Astrocyte (in vitro differentiated cells and primary cell): ENCODE measurements around the gene OBSL1. TPM values are rescaled to one million over a fixed set of nuclear protein-coding genes. Genes with fewer than 3 reads are reported as not detected.
A peak's percentile ranks its signal among the peaks of the same experiment; 100 is the strongest.

ENCODE experiments used
- DNase-seq: peaks from one replicate; pipeline ENCODE4 v3.0.0-alpha.2; 2010; ENCODE audit warnings: low read depth
- FAIRE-seq: peaks from 2 replicates; lab custom pipeline; 2011; peaks lifted over from hg19 to GRCh38; lab: Jason Lieb, UNC
- H2AFZ ChIP-seq: 2 replicates; pipeline ENCODE4 v1.6.0; 2012; ENCODE audit warnings: low read depth, low read length, inconsistent platforms
- H3K27ac ChIP-seq: 2 replicates; pipeline ENCODE4 v1.5.1; 2011; ENCODE audit warnings: low read depth, low read length, inconsistent platforms
- H3K27me3 ChIP-seq: 2 replicates; pipeline ENCODE4 v1.6.0; 2011; ENCODE audit warnings: low read length, inconsistent platforms; ENCODE audit not compliant: insufficient read depth
- H3K36me3 ChIP-seq: 2 replicates; pipeline ENCODE4 v1.5.1; 2011; ENCODE audit warnings: low read length, inconsistent platforms; ENCODE audit not compliant: insufficient read depth
- H3K4me1 ChIP-seq: 2 replicates; pipeline ENCODE4 v1.5.1; 2011; ENCODE audit warnings: low read length, inconsistent platforms; ENCODE audit not compliant: insufficient read depth
- H3K4me2 ChIP-seq: 2 replicates; pipeline ENCODE4 v1.6.0; 2012; ENCODE audit warnings: low read length, inconsistent platforms
- H3K4me3 ChIP-seq: 2 replicates; pipeline ENCODE4 v1.5.1; 2011; ENCODE audit warnings: low read depth, mild to moderate bottlenecking, low read length, inconsistent platforms; ENCODE audit not compliant: insufficient read depth
- H3K79me2 ChIP-seq: 2 replicates; pipeline ENCODE4 v1.6.0; 2012; ENCODE audit warnings: mild to moderate bottlenecking, low read length, inconsistent platforms; ENCODE audit not compliant: insufficient read depth
- H3K9ac ChIP-seq: 2 replicates; pipeline ENCODE4 v1.6.0; 2012; ENCODE audit warnings: mild to moderate bottlenecking, low read length, inconsistent platforms
- H3K9me3 ChIP-seq: 2 replicates; pipeline ENCODE4 v1.5.1; 2012; ENCODE audit warnings: low read depth, mild to moderate bottlenecking, low read length, inconsistent platforms; ENCODE audit not compliant: insufficient read depth
- H4K20me1 ChIP-seq: 2 replicates; pipeline ENCODE4 v1.6.0; 2012; ENCODE audit warnings: low read length, inconsistent platforms; ENCODE audit not compliant: insufficient read depth
- H3K27ac Mint-ChIP-seq: one replicate; pipeline ENCODE4 v1.8.0; 2021; ENCODE audit warnings: mild to moderate bottlenecking, mixed read lengths; ENCODE audit not compliant: unreplicated experiment
- H3K27me3 Mint-ChIP-seq: one replicate; pipeline ENCODE4 v1.8.0; 2021; ENCODE audit warnings: low read depth, mixed read lengths; ENCODE audit not compliant: unreplicated experiment
- H3K36me3 Mint-ChIP-seq: one replicate; pipeline ENCODE4 v1.8.0; 2021; ENCODE audit warnings: low read depth, mixed read lengths; ENCODE audit not compliant: unreplicated experiment
- H3K4me1 Mint-ChIP-seq: one replicate; pipeline ENCODE4 v1.8.0; 2021; ENCODE audit warnings: low read depth, mixed read lengths; ENCODE audit not compliant: unreplicated experiment
- H3K4me3 Mint-ChIP-seq: one replicate; pipeline ENCODE4 v1.8.0; 2021; ENCODE audit warnings: mild to moderate bottlenecking, moderate library complexity, mixed read lengths; ENCODE audit not compliant: unreplicated experiment
- H3K9me3 Mint-ChIP-seq: one replicate; pipeline ENCODE4 v1.8.0; 2021; ENCODE audit warnings: mild to moderate bottlenecking, mixed read lengths; ENCODE audit not compliant: unreplicated experiment
- CTCF ChIP-seq: IDR thresholded peaks from 2 replicates; pipeline ENCODE4 v1.5.1; 2011; ENCODE audit warnings: low read depth, mild to moderate bottlenecking, inconsistent platforms, low read length, moderate library complexity; ENCODE audit not compliant: insufficient read depth
- EZH2 ChIP-seq: IDR thresholded peaks from 2 replicates; pipeline ENCODE4 v1.6.1; 2012; ENCODE audit warnings: mild to moderate bottlenecking, low read length, inconsistent platforms; ENCODE audit not compliant: insufficient read depth
- total RNA-seq: library from RNA; stranded (reverse); gene quantifications from 2 replicates; pipeline ENCODE4 v1.2.1, GENCODE V29; 2021

The OBSL1 gene
- total RNA-seq, 1 donor from 2014 or later, result 77.5 TPM

- H3K27ac ChIP-seq, result no peak overlapping the region
- Mint-ChIP-seq H3K4me3 (no peak overlapping the region), H3K9me3 (no peaks in the 10 kb centered on the region), H3K36me3 (peaks cover 26% of the 10 kb centered on the region), H3K27me3 (no peaks in the 10 kb centered on the region), H3K27ac (no peak overlapping the region), H3K4me1 (peaks cover 10% of the 10 kb centered on the region)
- H3K4me1 ChIP-seq, result no peaks in the 10 kb centered on the region
- no peak overlapping the region for H2AFZ ChIP-seq
- DNase-seq, result no peak
- FAIRE-seq, result no peak
- no peak overlapping the region for H3K4me3 ChIP-seq
- no peaks in the 10 kb centered on the region for H3K79me2 ChIP-seq
- H3K27me3 ChIP-seq, result no peaks in the 10 kb centered on the region
- H3K4me2 ChIP-seq, result no peak overlapping the region
- H3K9me3 ChIP-seq, result no peaks in the 10 kb centered on the region
- H4K20me1 ChIP-seq, result peaks cover 14% of the 10 kb centered on the region
- TF ChIP-seq CTCF, result no peak
- TF ChIP-seq EZH2, result no peak
- no peaks in the 10 kb centered on the region for H3K36me3 ChIP-seq
- H3K9ac ChIP-seq, result no peak overlapping the region
These were observed 10.5 kb downstream of the OBSL1 start for GRCh38 chr2:219560893-219561178.

GRCh38 chr2:219560037-219560892 is 11.1 kb downstream of the OBSL1 start:
- H3K27me3 ChIP-seq, result no peaks in the 10 kb centered on the region
- no peak overlapping the region for H3K4me3 ChIP-seq
- peaks cover 13% of the 10 kb centered on the region for H4K20me1 ChIP-seq
- Mint-ChIP-seq H3K27me3 (no peaks in the 10 kb centered on the region), H3K27ac (no peak overlapping the region), H3K4me1 (peaks cover 10% of the 10 kb centered on the region), H3K36me3 (peaks cover 25% of the 10 kb centered on the region), H3K4me3 (no peak overlapping the region), H3K9me3 (no peaks in the 10 kb centered on the region)
- no peaks in the 10 kb centered on the region for H3K36me3 ChIP-seq
- H3K27ac ChIP-seq, result no peak overlapping the region
- H3K9ac ChIP-seq, result no peak overlapping the region
- no peaks in the 10 kb centered on the region for H3K79me2 ChIP-seq
- H3K9me3 ChIP-seq, result no peaks in the 10 kb centered on the region
- FAIRE-seq (no peak), DNase-seq (no peak)
- H3K4me2 ChIP-seq, result no peak overlapping the region
- no peak overlapping the region for H2AFZ ChIP-seq
- peak; percentile 39 for TF ChIP-seq CTCF
- TF ChIP-seq EZH2, result no peak
- no peaks in the 10 kb centered on the region for H3K4me1 ChIP-seq
